ENCODE measurements around the gene MTR.

Gene MTR

DNA sequence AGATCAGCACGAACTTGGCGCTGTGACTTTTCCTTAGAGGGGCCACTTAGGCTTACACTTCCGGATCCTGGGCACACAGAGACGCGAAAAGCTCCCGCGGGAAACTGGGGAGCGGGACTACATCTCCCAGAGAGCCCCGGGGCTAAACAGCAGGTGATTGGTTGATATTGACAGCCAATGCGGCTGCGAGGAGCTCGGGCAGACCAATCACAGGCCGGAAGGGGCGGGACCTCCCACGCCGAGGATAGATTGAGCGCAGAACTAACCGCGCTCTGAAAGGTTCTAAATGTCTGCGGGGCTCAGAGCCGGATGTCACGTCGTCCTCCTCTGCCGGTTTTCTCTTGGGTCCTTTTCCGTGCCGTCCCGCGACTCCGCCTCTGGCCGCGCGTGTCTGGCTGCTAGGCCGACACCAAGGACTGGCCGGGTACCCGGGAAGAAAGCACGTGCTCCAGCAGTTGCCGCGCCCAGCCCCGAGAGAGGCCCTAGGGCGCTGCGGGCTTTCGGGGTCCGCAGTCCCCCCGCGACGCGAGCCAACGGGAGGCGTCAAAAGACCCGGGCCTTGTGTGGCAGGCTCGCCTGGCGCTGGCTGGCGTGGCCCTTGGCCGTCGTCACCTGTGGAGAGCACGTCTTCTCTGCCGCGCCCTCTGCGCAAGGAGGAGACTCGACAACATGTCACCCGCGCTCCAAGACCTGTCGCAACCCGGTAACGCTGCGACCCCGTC is at the start of gene MTR:
MTR (plus strand) TSS at position 258 of the 722 bp plus-strand sequence; CDS start at position 670, 412 bp downstream.
- no peaks in the 10 kb centered on the region for H3K9me3 Mint-ChIP-seq (ENCODE audit: low read depth)
- peak within 1 kb of the TSS; percentile 97 for H3K27ac Mint-ChIP-seq
- H3K36me3 Mint-ChIP-seq: no peaks in the 10 kb centered on the region
- H3K27me3 Mint-ChIP-seq: no peaks in the 10 kb centered on the region
- peaks cover 41% of the 10 kb centered on the region for H3K4me1 Mint-ChIP-seq (ENCODE audit: low read depth)
- peak within 1 kb of the TSS; percentile 91 for H3K4me3 Mint-ChIP-seq

DNA sequence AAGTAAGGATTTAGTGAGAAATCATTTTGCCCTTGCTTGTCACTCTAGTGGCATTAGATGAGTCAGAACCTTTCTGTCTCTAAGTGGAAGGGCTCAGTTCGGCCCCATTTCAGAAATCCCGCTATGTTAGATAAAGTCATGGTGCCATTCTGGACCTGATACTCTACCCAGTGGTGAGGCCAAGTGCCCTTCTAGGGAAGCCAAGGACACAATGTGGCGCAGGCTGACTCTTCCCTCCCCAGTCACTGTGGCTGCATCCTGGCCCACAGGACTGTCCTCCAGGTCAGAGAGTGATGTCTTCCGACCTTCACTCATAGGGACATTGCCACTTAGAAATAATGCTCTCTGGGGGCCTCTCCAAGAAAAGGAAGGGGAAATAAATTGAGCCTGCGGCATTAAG is 48.3 kb upstream of the MTR start:
- Mint-ChIP-seq H3K4me3 (no peak overlapping the region), H3K36me3 (no peaks in the 10 kb centered on the region), H3K4me1 (ENCODE audit: low read depth) (no peaks in the 10 kb centered on the region), H3K9me3 (ENCODE audit: low read depth) (no peaks in the 10 kb centered on the region), H3K27me3 (no peaks in the 10 kb centered on the region), H3K27ac (no peak overlapping the region)

DNA sequence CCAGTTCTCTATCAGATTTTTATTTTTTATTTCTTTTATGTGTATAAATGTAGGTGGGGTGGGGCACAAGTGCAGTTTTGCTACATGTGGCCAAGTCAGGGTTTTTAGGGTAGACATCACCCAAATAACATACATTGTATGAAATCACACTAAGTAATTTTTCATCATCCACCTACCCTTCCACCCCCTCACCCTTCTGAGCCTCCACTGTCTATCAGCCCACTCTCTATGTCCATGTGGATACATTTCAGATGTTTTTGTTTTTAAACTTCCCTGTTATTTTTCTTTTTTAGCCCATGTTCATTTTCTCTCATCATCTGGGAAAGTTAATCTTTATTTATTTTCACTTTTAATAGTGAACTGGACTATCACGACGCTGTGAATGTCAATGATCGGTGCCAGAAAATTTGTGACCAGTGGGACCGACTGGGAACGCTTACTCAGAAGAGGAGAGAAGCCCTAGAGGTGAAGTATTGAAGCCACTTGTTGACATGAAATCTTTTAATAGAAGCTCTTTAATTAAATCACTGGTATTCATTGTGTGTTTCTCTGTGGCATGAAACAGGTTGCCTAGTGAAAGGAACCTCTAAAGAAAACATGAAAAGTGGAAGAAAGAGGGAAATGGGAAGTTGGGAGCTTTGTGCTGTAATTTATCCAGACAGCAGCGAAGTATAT is 47.6 kb upstream of the MTR start:
- H3K27ac Mint-ChIP-seq: no peak overlapping the region
- H3K4me3 Mint-ChIP-seq: no peak overlapping the region
- no peaks in the 10 kb centered on the region for H3K4me1 Mint-ChIP-seq (ENCODE audit: low read depth)
- no peaks in the 10 kb centered on the region for H3K36me3 Mint-ChIP-seq
- no peaks in the 10 kb centered on the region for H3K27me3 Mint-ChIP-seq
- no peaks in the 10 kb centered on the region for H3K9me3 Mint-ChIP-seq (ENCODE audit: low read depth)

DNA sequence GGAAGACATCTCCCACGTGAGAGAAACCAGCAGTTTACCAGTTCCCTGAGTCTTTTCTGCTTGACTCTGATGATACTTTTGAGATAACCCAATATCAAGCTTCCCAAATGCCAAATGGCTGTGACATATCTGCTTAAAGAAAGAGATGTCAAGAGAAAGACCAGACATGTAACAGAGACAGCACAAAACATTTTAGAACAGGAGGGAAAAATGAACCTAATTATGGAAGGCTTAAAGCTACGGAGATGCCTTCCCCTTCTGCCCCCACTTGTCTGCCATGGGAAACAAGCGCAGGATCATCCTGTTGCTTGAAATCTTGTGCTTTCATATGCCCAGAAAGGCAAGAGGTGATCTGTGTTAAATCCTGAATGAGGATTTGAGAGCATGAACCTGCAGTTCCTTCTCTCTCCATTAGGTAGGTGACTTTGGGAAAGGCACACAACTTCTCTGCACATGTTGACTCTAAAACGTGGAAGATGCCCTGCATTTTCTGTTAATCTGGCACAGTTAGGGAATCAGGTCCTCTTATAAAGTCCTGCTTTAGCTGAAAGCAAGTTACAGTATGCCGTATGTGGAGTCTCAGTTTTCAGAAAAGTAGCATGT is 46.7 kb upstream of the MTR start:
- H3K27ac Mint-ChIP-seq: no peak overlapping the region
- no peaks in the 10 kb centered on the region for H3K4me1 Mint-ChIP-seq (ENCODE audit: low read depth)
- H3K4me3 Mint-ChIP-seq: no peak overlapping the region
- H3K36me3 Mint-ChIP-seq: no peaks in the 10 kb centered on the region
- H3K27me3 Mint-ChIP-seq: no peaks in the 10 kb centered on the region
- H3K9me3 Mint-ChIP-seq (ENCODE audit: low read depth): no peaks in the 10 kb centered on the region

DNA sequence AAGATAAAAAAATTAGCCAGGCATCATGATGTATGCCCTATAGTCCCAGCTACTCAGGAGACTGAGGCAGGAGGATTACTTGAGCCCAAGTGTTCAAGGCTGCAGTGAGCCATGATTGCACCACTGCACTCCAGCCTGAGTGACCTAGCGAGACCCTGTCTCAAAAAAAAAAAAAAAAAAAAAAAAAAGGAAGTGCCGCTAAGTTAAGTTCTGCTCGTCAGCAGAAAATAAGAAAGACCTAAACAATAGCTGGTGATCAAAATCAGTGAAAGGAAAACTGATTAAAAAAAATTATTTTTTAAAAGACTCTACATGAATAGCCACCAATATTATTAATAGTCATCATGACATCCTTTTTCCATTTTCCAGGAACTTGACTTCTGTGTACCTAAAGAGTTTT is 44.2 kb upstream of the MTR start:
- H3K4me3 Mint-ChIP-seq: no peak overlapping the region
- no peaks in the 10 kb centered on the region for H3K9me3 Mint-ChIP-seq (ENCODE audit: low read depth)
- H3K27me3 Mint-ChIP-seq: no peaks in the 10 kb centered on the region
- H3K4me1 Mint-ChIP-seq (ENCODE audit: low read depth): no peaks in the 10 kb centered on the region
- no peaks in the 10 kb centered on the region for H3K36me3 Mint-ChIP-seq
- H3K27ac Mint-ChIP-seq: no peak overlapping the region

DNA sequence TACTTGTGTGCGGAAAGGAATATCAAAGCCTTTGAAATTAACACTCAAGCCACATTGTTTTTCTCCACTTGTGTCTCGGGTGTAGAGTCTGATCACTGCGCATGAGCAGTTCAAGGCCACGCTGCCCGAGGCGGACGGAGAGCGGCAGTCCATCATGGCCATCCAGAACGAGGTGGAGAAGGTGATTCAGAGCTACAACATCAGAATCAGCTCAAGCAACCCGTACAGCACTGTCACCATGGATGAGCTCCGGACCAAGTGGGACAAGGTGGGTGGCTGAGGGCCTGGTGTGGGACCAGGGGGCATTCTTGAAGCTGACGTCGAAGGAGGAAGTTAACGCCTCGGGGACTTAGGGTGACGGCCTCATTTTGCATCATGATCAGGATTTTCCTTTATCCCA is 43.7 kb upstream of the MTR start:
- Mint-ChIP-seq H3K27me3 (no peaks in the 10 kb centered on the region), H3K27ac (no peak overlapping the region), H3K4me3 (no peak overlapping the region), H3K4me1 (ENCODE audit: low read depth) (no peaks in the 10 kb centered on the region), H3K9me3 (ENCODE audit: low read depth) (no peaks in the 10 kb centered on the region), H3K36me3 (no peaks in the 10 kb centered on the region)

DNA sequence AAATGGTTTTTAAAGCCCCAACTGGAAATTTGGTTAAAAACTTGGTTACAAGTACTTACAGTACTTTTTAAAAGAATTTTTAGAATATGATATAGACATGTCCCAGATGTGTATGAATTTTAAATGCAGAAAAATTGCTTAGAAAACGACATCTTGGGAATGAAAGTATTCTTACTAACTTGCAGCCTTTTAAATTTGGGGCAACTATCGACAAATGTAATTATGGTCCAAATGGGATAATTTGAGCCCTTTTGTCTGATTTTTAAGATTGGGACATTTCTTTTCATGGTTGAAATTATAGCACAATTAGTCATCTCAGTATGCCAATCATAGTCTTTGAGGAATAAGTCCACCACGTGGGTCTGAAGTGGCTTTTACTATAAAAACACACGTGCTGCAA is 43.2 kb upstream of the MTR start:
- no peak overlapping the region for H3K27ac Mint-ChIP-seq
- H3K27me3 Mint-ChIP-seq: no peaks in the 10 kb centered on the region
- H3K4me3 Mint-ChIP-seq: no peak overlapping the region
- H3K36me3 Mint-ChIP-seq: no peaks in the 10 kb centered on the region
- no peaks in the 10 kb centered on the region for H3K4me1 Mint-ChIP-seq (ENCODE audit: low read depth)
- H3K9me3 Mint-ChIP-seq (ENCODE audit: low read depth): no peaks in the 10 kb centered on the region

DNA sequence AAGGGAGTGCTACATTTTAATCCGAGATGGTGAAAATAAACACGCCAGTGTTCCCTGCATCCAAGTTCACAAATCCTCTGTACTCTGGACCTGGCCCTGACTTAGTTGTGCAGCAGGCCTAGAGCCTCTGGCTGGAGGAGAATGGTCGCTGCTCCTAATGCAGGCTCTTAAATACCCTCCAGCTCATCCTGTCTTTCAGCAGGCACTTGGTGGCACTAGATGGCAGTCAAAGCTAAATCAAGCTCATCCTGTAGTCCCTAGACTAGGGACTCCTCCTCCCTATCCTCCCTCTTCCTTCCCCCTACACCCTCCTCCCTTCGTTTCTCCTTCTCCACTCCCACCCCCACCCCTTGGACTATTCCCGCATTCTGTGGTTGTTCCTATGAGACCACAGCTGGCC is 41.6 kb upstream of the MTR start:
- no peaks in the 10 kb centered on the region for H3K36me3 Mint-ChIP-seq
- H3K9me3 Mint-ChIP-seq (ENCODE audit: low read depth): no peaks in the 10 kb centered on the region
- no peak overlapping the region for H3K4me3 Mint-ChIP-seq
- H3K4me1 Mint-ChIP-seq (ENCODE audit: low read depth): no peaks in the 10 kb centered on the region
- no peaks in the 10 kb centered on the region for H3K27me3 Mint-ChIP-seq
- no peak overlapping the region for H3K27ac Mint-ChIP-seq

DNA sequence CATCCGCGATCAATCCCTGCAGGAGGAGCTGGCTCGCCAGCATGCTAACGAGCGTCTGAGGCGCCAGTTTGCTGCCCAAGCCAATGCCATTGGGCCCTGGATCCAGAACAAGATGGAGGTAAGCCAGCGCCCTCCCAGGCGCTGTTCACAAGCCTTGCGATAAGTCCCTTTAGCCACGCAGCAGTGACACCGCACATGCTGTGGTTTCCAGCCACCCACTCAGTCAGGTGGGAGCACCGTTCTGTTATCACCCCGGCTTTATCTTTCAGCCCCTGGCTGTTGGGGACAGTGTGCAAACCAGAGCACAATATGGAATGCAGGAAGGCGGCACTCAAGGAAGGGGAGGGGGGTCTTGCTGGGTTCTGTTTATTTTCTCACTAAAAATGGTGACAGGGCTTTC is 41.1 kb upstream of the MTR start:
- Mint-ChIP-seq H3K27ac (no peak overlapping the region), H3K4me1 (ENCODE audit: low read depth) (no peaks in the 10 kb centered on the region), H3K27me3 (no peaks in the 10 kb centered on the region), H3K4me3 (no peak overlapping the region), H3K9me3 (ENCODE audit: low read depth) (no peaks in the 10 kb centered on the region), H3K36me3 (no peaks in the 10 kb centered on the region)

DNA sequence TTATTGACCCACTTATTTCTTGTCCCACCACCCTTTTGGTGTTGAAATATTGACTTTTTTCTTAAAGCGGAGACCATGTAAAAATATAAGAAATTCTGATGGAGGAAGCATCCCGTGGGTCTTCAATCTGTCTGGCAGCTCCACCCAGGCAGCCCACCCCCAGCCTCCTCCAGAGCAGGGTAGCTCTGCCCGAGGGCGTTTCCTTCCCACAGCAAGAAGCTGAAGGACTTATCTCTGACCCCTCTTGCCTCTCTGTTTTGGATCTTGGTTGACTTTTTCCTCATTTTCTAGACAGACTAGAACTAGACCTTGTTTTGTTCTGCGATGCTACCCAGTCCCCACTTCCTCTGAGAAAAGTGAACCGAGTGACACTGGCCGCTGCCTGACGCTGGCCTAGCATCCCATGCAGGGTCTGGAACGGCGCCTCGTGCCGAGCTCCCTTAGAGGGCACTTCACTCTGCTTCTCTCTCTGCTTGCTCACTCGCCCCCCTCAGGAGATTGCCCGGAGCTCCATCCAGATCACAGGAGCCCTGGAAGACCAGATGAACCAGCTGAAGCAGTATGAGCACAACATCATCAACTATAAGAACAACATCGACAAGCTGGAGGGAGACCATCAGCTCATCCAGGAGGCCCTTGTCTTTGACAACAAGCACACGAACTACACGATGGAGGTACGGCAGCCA is 40.4 kb upstream of the MTR start:
- no peaks in the 10 kb centered on the region for H3K36me3 Mint-ChIP-seq
- H3K27ac Mint-ChIP-seq: no peak overlapping the region
- no peaks in the 10 kb centered on the region for H3K9me3 Mint-ChIP-seq (ENCODE audit: low read depth)
- no peaks in the 10 kb centered on the region for H3K27me3 Mint-ChIP-seq
- peaks cover 2% of the 10 kb centered on the region for H3K4me1 Mint-ChIP-seq (ENCODE audit: low read depth)
- no peak overlapping the region for H3K4me3 Mint-ChIP-seq

DNA sequence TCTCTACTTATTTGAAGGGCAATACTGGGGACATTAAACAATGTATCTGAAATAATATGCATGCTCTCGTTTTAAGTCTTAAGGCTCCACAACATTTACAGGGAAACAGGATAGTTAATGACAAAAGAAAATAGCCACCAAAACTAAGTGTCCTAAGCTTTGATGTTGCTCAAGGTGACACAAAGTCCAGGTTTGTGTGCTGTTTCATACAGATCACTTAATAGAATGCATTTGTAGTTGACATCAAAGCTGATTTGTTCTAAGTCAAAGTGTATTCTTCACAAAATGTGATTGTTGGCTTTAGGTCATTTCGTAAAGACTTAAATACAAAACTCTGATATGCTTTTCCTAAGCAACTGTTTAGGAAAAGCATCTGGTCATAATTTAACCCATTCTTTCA is 37.5 kb upstream of the MTR start:
- Mint-ChIP-seq H3K27me3 (no peaks in the 10 kb centered on the region), H3K9me3 (ENCODE audit: low read depth) (no peaks in the 10 kb centered on the region), H3K4me3 (no peak overlapping the region), H3K4me1 (ENCODE audit: low read depth) (peaks cover 2% of the 10 kb centered on the region), H3K36me3 (no peaks in the 10 kb centered on the region), H3K27ac (no peak overlapping the region)

DNA sequence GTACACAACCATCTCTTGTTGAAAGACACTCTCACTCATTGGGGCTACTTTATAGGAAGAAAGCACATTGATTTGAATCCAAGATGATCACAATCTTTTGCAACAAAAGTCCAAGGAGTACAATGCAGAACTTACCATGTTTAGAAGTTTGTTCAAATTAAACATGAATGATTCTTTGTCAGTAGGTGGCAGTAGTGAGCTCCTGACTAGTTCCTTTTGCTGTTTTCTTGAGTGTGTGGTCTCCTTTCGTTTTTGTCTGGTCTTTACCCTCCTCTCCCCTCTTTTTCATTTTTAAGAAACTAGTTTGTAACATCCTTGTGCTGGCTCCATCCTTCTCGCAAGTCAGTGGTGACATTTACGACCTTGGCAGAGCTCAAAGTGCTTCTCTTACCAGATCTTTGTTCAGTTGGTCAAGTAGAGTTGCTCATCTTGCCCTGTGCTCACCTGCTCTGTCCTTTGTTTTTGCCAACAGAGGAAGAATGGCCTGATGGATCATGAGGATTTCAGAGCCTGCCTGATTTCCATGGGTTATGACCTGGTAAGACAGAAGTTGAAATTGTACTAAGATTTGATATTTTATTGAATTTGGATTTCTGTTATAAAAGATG is 35.7 kb upstream of the MTR start:
- Mint-ChIP-seq H3K9me3 (ENCODE audit: low read depth) (no peaks in the 10 kb centered on the region), H3K27ac (no peak overlapping the region), H3K4me3 (no peak overlapping the region), H3K36me3 (no peaks in the 10 kb centered on the region), H3K4me1 (ENCODE audit: low read depth) (peaks cover 2% of the 10 kb centered on the region), H3K27me3 (no peaks in the 10 kb centered on the region)

DNA sequence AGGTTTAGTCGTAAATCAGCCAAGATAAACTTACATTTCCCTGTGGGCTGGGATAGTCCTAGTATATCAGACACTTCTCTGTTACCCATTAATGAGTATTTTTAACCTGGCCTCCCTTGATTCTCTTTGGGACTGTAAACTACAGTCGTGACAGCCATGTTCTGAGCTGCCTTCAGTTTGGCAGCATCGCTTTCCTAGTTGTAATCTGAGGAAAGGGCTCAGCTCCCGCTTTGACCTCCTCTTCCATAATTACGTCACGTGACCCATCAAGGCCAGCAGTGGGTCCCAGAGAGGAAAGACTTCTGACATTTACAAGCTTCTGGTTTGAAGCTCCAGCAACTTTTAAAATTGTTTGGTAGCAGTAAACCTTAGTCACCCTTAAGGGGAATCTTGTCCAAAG is 34.6 kb upstream of the MTR start:
- Mint-ChIP-seq H3K36me3 (no peaks in the 10 kb centered on the region), H3K4me1 (ENCODE audit: low read depth) (peaks cover 2% of the 10 kb centered on the region), H3K9me3 (ENCODE audit: low read depth) (no peaks in the 10 kb centered on the region), H3K27ac (no peak overlapping the region), H3K27me3 (no peaks in the 10 kb centered on the region), H3K4me3 (no peak overlapping the region)

DNA sequence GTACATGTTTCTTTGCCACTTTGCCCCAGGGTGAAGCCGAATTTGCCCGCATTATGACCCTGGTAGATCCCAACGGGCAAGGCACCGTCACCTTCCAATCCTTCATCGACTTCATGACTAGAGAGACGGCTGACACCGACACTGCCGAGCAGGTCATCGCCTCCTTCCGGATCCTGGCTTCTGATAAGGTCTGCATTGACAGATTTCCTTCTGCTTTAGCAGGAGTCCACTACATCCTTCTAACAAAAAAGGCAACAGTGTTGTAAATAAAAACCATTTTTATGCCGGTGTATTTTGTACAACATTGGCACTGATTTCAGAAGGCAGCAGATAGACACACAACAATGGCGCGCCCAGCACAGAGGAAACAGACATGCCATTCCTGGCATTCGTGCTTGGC is 34.1 kb upstream of the MTR start:
- H3K27ac Mint-ChIP-seq: no peak overlapping the region
- no peaks in the 10 kb centered on the region for H3K36me3 Mint-ChIP-seq
- no peaks in the 10 kb centered on the region for H3K9me3 Mint-ChIP-seq (ENCODE audit: low read depth)
- H3K27me3 Mint-ChIP-seq: peaks cover 4% of the 10 kb centered on the region
- H3K4me1 Mint-ChIP-seq (ENCODE audit: low read depth): peaks cover 2% of the 10 kb centered on the region
- H3K4me3 Mint-ChIP-seq: no peak overlapping the region
